H1 (cell line): Measurements from ENCODE around the gene MTMR10.

Experiments used
- BRCA1 ChIP-seq: IDR thresholded peaks from 2 replicates; pipeline ENCODE4 v1.6.1; 2012; ENCODE audit warnings: low read depth, low read length, improper control_type of control experiment
- EZH2 ChIP-seq: fragments of 200-600 bp; sonication (generic); IDR thresholded peaks from 2 replicates; pipeline ENCODE4 v1.7.1; 2012; ENCODE audit warnings: low read depth, mild to moderate bottlenecking, moderate library complexity, low read length, inconsistent platforms; ENCODE audit not compliant: severe bottlenecking
- JUN ChIP-seq: IDR thresholded peaks from 2 replicates; pipeline ENCODE4 v1.6.1; 2011; ENCODE audit warnings: low read depth, mild to moderate bottlenecking, improper control_type of control experiment, low read length
- MAX ChIP-seq: IDR thresholded peaks from 2 replicates; pipeline ENCODE4 v1.6.1; 2012; ENCODE audit warnings: inconsistent platforms
- POLR2A ChIP-seq, 2 experiments: IDR thresholded peaks; 1 replicate in 1 of 2; 2 replicates in 1 of 2; pipeline ENCODE4 v1.6.1; 2011; ENCODE audit warnings: low read depth in 2 of 2, low read length in 2 of 2, mild to moderate bottlenecking in 2 of 2; ENCODE audit errors: control extremely low read depth in 1 of 2
- POLR2AphosphoS5 ChIP-seq: IDR thresholded peaks from 2 replicates; pipeline ENCODE4 v1.6.1; 2011; ENCODE audit warnings: low read depth, low read length
- RAD21 ChIP-seq, 2 experiments: IDR thresholded peaks in 1 of 2; conservative IDR thresholded peaks in 1 of 2; 2 replicates each; pipeline ENCODE4 v1.6.1; 2011; ENCODE audit warnings: low read depth in 2 of 2, low read length in 2 of 2, improper control_type of control experiment in 1 of 2, inconsistent platforms in 1 of 2, mild to moderate bottlenecking in 1 of 2, moderate library complexity in 1 of 2
- RBBP5 ChIP-seq: IDR thresholded peaks from 2 replicates; pipeline ENCODE4 v1.7.1; 2012; ENCODE audit warnings: low read depth, mild to moderate bottlenecking, inconsistent platforms, low read length, moderate library complexity, borderline replicate concordance
- RXRA ChIP-seq: IDR thresholded peaks from 2 replicates; pipeline ENCODE4 v1.6.1; 2011; ENCODE audit warnings: low read depth, mild to moderate bottlenecking, low read length, moderate library complexity; ENCODE audit not compliant: insufficient read depth
- SRF ChIP-seq: IDR thresholded peaks from 2 replicates; pipeline ENCODE4 v1.6.1; 2011; ENCODE audit warnings: mild to moderate bottlenecking, low read depth, low read length, moderate library complexity
- TCF12 ChIP-seq: IDR thresholded peaks from 2 replicates; pipeline ENCODE4 v1.6.1; 2011; ENCODE audit warnings: low read depth, mild to moderate bottlenecking, low read length
- TF ChIP-seq, protein P1 (sequence below), 3 experiments: IDR thresholded peaks; 1 replicate in 2 of 3; 2 replicates in 1 of 3; pipeline versions ENCODE4 v1.5.1 to v1.6.1; 2011; ENCODE audit warnings: low read length in 3 of 3, mild to moderate bottlenecking in 3 of 3, inconsistent platforms in 2 of 3, low read depth in 1 of 3, moderate library complexity in 1 of 3; ENCODE audit not compliant: insufficient read depth in 1 of 3; ENCODE audit errors: control extremely low read depth in 1 of 3
- TF ChIP-seq, protein P2 (sequence below): IDR thresholded peaks from 2 replicates; pipeline ENCODE4 v1.6.1; 2011; ENCODE audit warnings: low read depth, mild to moderate bottlenecking, low read length; ENCODE audit not compliant: insufficient read depth
- TF ChIP-seq, protein P3 (sequence below): IDR thresholded peaks from 2 replicates; pipeline ENCODE4 v1.6.1; 2011; ENCODE audit warnings: low read length, improper control_type of control experiment

GRCh38 chr15:30969724-30970123 lies 21.7 kb downstream of the MTMR10 start:
- TF ChIP-seq POLR2A (IDR thresholded peaks at IDR 0.05; ENCODE audit: control extremely low read depth in 1 of 2, low read depth in 2 of 2, low read length in 2 of 2): no peak
- TF ChIP-seq, protein P1, sequence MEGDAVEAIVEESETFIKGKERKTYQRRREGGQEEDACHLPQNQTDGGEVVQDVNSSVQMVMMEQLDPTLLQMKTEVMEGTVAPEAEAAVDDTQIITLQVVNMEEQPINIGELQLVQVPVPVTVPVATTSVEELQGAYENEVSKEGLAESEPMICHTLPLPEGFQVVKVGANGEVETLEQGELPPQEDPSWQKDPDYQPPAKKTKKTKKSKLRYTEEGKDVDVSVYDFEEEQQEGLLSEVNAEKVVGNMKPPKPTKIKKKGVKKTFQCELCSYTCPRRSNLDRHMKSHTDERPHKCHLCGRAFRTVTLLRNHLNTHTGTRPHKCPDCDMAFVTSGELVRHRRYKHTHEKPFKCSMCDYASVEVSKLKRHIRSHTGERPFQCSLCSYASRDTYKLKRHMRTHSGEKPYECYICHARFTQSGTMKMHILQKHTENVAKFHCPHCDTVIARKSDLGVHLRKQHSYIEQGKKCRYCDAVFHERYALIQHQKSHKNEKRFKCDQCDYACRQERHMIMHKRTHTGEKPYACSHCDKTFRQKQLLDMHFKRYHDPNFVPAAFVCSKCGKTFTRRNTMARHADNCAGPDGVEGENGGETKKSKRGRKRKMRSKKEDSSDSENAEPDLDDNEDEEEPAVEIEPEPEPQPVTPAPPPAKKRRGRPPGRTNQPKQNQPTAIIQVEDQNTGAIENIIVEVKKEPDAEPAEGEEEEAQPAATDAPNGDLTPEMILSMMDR (IDR thresholded peaks at IDR 0.05; ENCODE audit: control extremely low read depth in 1 of 3, insufficient read depth in 1 of 3, low read depth in 1 of 3, low read length in 3 of 3): no peak
- TF ChIP-seq SRF: no peak
- TF ChIP-seq, protein P2, sequence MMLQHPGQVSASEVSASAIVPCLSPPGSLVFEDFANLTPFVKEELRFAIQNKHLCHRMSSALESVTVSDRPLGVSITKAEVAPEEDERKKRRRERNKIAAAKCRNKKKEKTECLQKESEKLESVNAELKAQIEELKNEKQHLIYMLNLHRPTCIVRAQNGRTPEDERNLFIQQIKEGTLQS: no peak
- no peak for TF ChIP-seq RBBP5
- no peak for TF ChIP-seq POLR2AphosphoS5
- TF ChIP-seq RAD21 (IDR thresholded peaks at IDR 0.05 in 1 of 2, conservative IDR thresholded peaks at IDR 0.05 in 1 of 2; ENCODE audit: low read depth in 2 of 2, low read length in 2 of 2): no peak
- no peak for TF ChIP-seq MAX
- TF ChIP-seq, protein P3, sequence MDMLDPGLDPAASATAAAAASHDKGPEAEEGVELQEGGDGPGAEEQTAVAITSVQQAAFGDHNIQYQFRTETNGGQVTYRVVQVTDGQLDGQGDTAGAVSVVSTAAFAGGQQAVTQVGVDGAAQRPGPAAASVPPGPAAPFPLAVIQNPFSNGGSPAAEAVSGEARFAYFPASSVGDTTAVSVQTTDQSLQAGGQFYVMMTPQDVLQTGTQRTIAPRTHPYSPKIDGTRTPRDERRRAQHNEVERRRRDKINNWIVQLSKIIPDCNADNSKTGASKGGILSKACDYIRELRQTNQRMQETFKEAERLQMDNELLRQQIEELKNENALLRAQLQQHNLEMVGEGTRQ: no peak
- TF ChIP-seq BRCA1: no peak
- no peak for TF ChIP-seq EZH2
- no peak for TF ChIP-seq RXRA
- no peak for TF ChIP-seq TCF12
- no peak for TF ChIP-seq JUN
